ENCODE data around the gene IL1RAPL2. TPM values are rescaled to one million over a fixed set of nuclear protein-coding genes. Genes with fewer than 3 reads are reported as not detected.

Gene IL1RAPL2
- polyA plus RNA-seq, 2 of the 4 experiments (the other 2 are of a cell fraction), result not detected

GRCh38 chrX:105173071-105173470, 607.1 kb downstream of the IL1RAPL2 start (continued):
- TF ChIP-seq CHD4 (IDR thresholded peaks at IDR 0.05; ENCODE audit: borderline replicate concordance) (no peak), CEBPB (IDR thresholded peaks at IDR 0.05) (no peak)

- no peak for ATAC-seq
- WGBS (ENCODE audit: missing lambda C conversion rate), result 2% methylated on average over 3 of the region's 3 CpGs
- no peak for TF ChIP-seq CTCF (IDR thresholded peaks at IDR 0.05)
- no peak for TF ChIP-seq HOXB13 (CRISPR knock-in tag; IDR thresholded peaks at IDR 0.05; ENCODE audit: low read depth)
- no peak for TF ChIP-seq SMC3 (IDR thresholded peaks at IDR 0.05)
- no peak for TF ChIP-seq JUN (IDR thresholded peaks at IDR 0.05)
- TF ChIP-seq MYC (IDR thresholded peaks at IDR 0.05; ENCODE audit: borderline replicate concordance, low read length), result no peak
- no peak for TF ChIP-seq USF2 (IDR thresholded peaks at IDR 0.05)
- no peak for TF ChIP-seq RNF2 (IDR thresholded peaks at IDR 0.05; ENCODE audit: borderline replicate concordance, low read depth)
- TF ChIP-seq NR3C1 (IDR thresholded peaks at IDR 0.05), result no peak
- TF ChIP-seq HES2 (IDR thresholded peaks at IDR 0.05), result no peak
- no peak for TF ChIP-seq POLR2AphosphoS2 (conservative IDR thresholded peaks at IDR 0.05; ENCODE audit: low read length)
- TF ChIP-seq FOSL2 (IDR thresholded peaks at IDR 0.05), result no peak
- TF ChIP-seq FOSL2 (CRISPR knock-in tag; IDR thresholded peaks at IDR 0.05), result no peak
- TF ChIP-seq JUNB (IDR thresholded peaks at IDR 0.05), result no peak
- TF ChIP-seq MAZ (IDR thresholded peaks at IDR 0.05; ENCODE audit: borderline replicate concordance, low read depth, low read length), result no peak
- no peak for TF ChIP-seq ELK1 (IDR thresholded peaks at IDR 0.05; ENCODE audit: low read depth, low read length)
- no peak for TF ChIP-seq BCL3 (IDR thresholded peaks at IDR 0.05)
- no peak for TF ChIP-seq HEYL (CRISPR knock-in tag; IDR thresholded peaks at IDR 0.05)
- no peak for TF ChIP-seq CBX8 (IDR thresholded peaks at IDR 0.05)
- ChIA-PET CTCF (no interaction called here), POLR2A (no interaction called here)
- Histone ChIP-seq H3K4me3 (no peak overlapping the region), H3K9me3 (no peaks in the 10 kb centered on the region), H3K4me2 (no peak overlapping the region), H3K27ac (no peak overlapping the region), H3K4me1 (no peaks in the 10 kb centered on the region)
- no peak for FAIRE-seq
- DNase-seq (ENCODE audit: low read depth in 1 of 2, low spot score in 1 of 2), result no peak
These were observed 613.6 kb downstream of the IL1RAPL2 start for GRCh38 chrX:105179644-105180043.

GRCh38 chrX:105189093-105189492, 623.1 kb downstream of the IL1RAPL2 start:
- DNase-seq (ENCODE audit: low read depth in 1 of 2, low spot score in 1 of 2) (no peak), FAIRE-seq (no peak), ATAC-seq (peak in 1 of 2 experiments; percentile 51; a peak in 1 of 6 replicates)
- Histone ChIP-seq H3K4me1 (no peaks in the 10 kb centered on the region), H3K9me3 (no peaks in the 10 kb centered on the region), H3K27ac (no peak overlapping the region), H3K4me2 (no peak overlapping the region), H3K4me3 (no peak overlapping the region)
- WGBS (ENCODE audit: missing lambda C conversion rate), result 12% methylated on average over 8 of the region's 8 CpGs
- TF ChIP-seq RFX5 (IDR thresholded peaks at IDR 0.05) (no peak), KDM1A (IDR thresholded peaks at IDR 0.05; ENCODE audit: low read depth) (no peak), HEYL (CRISPR knock-in tag; IDR thresholded peaks at IDR 0.05) (no peak), CBX2 (IDR thresholded peaks at IDR 0.05; ENCODE audit: borderline replicate concordance, low read depth) (no peak), CTCF (IDR thresholded peaks at IDR 0.05) (no peak), EP300 (IDR thresholded peaks at IDR 0.05) (no peak), RCOR1 (IDR thresholded peaks at IDR 0.05; ENCODE audit: low read depth, low read length) (no peak)
- POLR2A ChIA-PET, result no interaction called here
- CTCF ChIA-PET, result interaction anchor here (1.8 kb wide), 1 partner anchor 16 kb away, joined by 6 read pairs; no protein-coding TSS in a partner anchor
